SK-N-SH (cell line): Measurements from ENCODE around the gene CCNL2.

Source experiments
- EZH2phosphoT487 ChIP-seq: fragments of 200-600 bp; sonication (generic); IDR thresholded peaks from 2 replicates; pipeline ENCODE4 v1.6.1; 2017; ENCODE audit warnings: low read depth, mixed run types, mild to moderate bottlenecking, antibody characterized with exemption, moderate library complexity, borderline replicate concordance
- FOXM1 ChIP-seq: IDR thresholded peaks from 2 replicates; pipeline ENCODE4 v1.4.0; 2012; ENCODE audit warnings: low read depth, mild to moderate bottlenecking
- JUND ChIP-seq: IDR thresholded peaks from 2 replicates; pipeline ENCODE4 v1.4.0; 2012
- POLR2AphosphoS5 ChIP-seq: IDR thresholded peaks from 2 replicates; pipeline ENCODE4 v1.6.1; 2012; ENCODE audit warnings: low read depth, low read length
- YY1 ChIP-seq: IDR thresholded peaks from 2 replicates; pipeline ENCODE4 v1.4.0; 2012; ENCODE audit warnings: low read depth, mild to moderate bottlenecking
- TF ChIP-seq, protein P1 (sequence below): IDR thresholded peaks from 2 replicates; pipeline ENCODE4 v1.4.0; 2012; ENCODE audit warnings: low read depth, borderline replicate concordance
- TF ChIP-seq, protein P2 (sequence below): fragments of 200-600 bp; sonication (generic); IDR thresholded peaks from 2 replicates; pipeline ENCODE4 v1.6.1; 2017; ENCODE audit warnings: antibody characterized with exemption, mild to moderate bottlenecking, moderate library complexity
- TF ChIP-seq, protein P3 (sequence below): IDR thresholded peaks from 2 replicates; pipeline ENCODE4; 2012
- TF ChIP-seq, protein P4 (sequence below): IDR thresholded peaks from 2 replicates; pipeline ENCODE4 v1.4.0; 2012; ENCODE audit warnings: low read depth
- TF ChIP-seq, protein P5 (sequence below): fragments of 150-350 bp; IDR thresholded peaks from 2 replicates; pipeline ENCODE4 v1.6.1; 2017; ENCODE audit warnings: antibody characterized with exemption, low read length, low read depth, borderline replicate concordance

DNA sequence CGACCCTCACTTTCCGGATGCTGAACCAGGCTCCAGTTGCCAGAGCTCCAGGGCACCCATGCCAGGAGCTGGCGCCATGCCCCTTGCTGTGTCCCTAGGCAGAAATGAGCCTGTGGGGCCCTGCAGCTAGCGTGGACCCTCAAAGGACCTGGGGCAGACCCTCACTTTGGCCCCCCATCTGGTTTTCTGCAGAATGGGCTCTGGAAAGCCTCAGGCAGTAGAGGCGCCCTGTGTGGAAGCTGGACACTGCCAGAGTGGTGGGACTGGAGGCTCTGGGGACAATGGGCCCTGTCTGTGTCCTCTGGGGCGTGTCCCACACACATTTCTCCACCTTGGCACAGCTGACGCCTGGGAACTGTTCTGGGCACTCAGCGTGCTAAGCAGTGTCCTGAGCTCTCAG is 17.8 kb downstream of the CCNL2 start:
- TF ChIP-seq, protein P1, sequence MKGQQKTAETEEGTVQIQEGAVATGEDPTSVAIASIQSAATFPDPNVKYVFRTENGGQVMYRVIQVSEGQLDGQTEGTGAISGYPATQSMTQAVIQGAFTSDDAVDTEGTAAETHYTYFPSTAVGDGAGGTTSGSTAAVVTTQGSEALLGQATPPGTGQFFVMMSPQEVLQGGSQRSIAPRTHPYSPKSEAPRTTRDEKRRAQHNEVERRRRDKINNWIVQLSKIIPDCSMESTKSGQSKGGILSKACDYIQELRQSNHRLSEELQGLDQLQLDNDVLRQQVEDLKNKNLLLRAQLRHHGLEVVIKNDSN, result no peak
- TF ChIP-seq, protein P2, sequence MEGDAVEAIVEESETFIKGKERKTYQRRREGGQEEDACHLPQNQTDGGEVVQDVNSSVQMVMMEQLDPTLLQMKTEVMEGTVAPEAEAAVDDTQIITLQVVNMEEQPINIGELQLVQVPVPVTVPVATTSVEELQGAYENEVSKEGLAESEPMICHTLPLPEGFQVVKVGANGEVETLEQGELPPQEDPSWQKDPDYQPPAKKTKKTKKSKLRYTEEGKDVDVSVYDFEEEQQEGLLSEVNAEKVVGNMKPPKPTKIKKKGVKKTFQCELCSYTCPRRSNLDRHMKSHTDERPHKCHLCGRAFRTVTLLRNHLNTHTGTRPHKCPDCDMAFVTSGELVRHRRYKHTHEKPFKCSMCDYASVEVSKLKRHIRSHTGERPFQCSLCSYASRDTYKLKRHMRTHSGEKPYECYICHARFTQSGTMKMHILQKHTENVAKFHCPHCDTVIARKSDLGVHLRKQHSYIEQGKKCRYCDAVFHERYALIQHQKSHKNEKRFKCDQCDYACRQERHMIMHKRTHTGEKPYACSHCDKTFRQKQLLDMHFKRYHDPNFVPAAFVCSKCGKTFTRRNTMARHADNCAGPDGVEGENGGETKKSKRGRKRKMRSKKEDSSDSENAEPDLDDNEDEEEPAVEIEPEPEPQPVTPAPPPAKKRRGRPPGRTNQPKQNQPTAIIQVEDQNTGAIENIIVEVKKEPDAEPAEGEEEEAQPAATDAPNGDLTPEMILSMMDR, result no peak
- TF ChIP-seq, protein P3, sequence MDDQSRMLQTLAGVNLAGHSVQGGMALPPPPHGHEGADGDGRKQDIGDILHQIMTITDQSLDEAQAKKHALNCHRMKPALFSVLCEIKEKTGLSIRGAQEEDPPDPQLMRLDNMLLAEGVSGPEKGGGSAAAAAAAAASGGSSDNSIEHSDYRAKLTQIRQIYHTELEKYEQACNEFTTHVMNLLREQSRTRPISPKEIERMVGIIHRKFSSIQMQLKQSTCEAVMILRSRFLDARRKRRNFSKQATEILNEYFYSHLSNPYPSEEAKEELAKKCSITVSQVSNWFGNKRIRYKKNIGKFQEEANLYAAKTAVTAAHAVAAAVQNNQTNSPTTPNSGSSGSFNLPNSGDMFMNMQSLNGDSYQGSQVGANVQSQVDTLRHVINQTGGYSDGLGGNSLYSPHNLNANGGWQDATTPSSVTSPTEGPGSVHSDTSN, result no peak
- TF ChIP-seq YY1 (no peak), FOXM1 (no peak), JUND (no peak), EZH2phosphoT487 (no peak), POLR2AphosphoS5 (no peak)
- TF ChIP-seq, protein P4, sequence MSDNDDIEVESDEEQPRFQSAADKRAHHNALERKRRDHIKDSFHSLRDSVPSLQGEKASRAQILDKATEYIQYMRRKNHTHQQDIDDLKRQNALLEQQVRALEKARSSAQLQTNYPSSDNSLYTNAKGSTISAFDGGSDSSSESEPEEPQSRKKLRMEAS, result no peak
- TF ChIP-seq, protein P5, sequence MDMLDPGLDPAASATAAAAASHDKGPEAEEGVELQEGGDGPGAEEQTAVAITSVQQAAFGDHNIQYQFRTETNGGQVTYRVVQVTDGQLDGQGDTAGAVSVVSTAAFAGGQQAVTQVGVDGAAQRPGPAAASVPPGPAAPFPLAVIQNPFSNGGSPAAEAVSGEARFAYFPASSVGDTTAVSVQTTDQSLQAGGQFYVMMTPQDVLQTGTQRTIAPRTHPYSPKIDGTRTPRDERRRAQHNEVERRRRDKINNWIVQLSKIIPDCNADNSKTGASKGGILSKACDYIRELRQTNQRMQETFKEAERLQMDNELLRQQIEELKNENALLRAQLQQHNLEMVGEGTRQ, result no peak
